ENCODE results near the gene MMP24OS.

MMP24OS gene

GRCh38 chr20:35243986-35244385, 33.9 kb downstream of the MMP24OS start:
- DNase-seq, result no peak

- DNase-seq, result no peak
Observed at GRCh38 chr20:35243317-35243716, 34.6 kb downstream of the MMP24OS start.

GRCh38 chr20:35240811-35241293, 37.1 kb downstream of the MMP24OS start:
- DNase-seq, result no peak

- no peak for DNase-seq
Observed at GRCh38 chr20:35240083-35240810, 37.7 kb downstream of the MMP24OS start.

- DNase-seq, result no peak
Observed at GRCh38 chr20:35238735-35239134, 39.2 kb downstream of the MMP24OS start.

GRCh38 chr20:35238170-35238569, 39.8 kb downstream of the MMP24OS start:
- DNase-seq, result no peak

- no peak for DNase-seq
Observed at GRCh38 chr20:35237486-35237885, 40.4 kb downstream of the MMP24OS start.

- DNase-seq, result peak; percentile 47
Observed at GRCh38 chr20:35235881-35236280, 42.0 kb downstream of the MMP24OS start.

- no peak for DNase-seq
Observed at GRCh38 chr20:35232575-35232974, 45.3 kb downstream of the MMP24OS start.

GRCh38 chr20:35226884-35227681, 50.8 kb downstream of the MMP24OS start:
- no peak for DNase-seq
